IMR-90 (cell line): ENCODE data around the gene PACSIN2. TPM values are rescaled to one million over a fixed set of nuclear protein-coding genes. Genes with fewer than 3 reads are reported as not detected.

Source experiments
- ATAC-seq: fragments of 200-7000 bp; cut with Tn5 transposase; 2 replicates; pipeline ENCODE4 v1.9.1; 2020; ENCODE audit warnings: low read depth, mild to moderate bottlenecking, moderate library complexity
- BruUV-seq: library from RNA; stranded (reverse); fragments of 400-500 nt; replicated peaks from 2 replicates; lab custom pipeline; 2021; lab: Mats Ljungman, UMichigan
- CTCF ChIA-PET: fragments of 300-600 bp; formaldehyde crosslinking; extraction: SDS; loops from one replicate; lab custom pipeline; 2021; ENCODE audit warnings: antibody characterized with exemption; lab: Yijun Ruan, JAX
- POLR2A ChIA-PET: fragments of 300-600 bp; sonication (Branson Sonifier 250); formaldehyde crosslinking; loops from one replicate; lab custom pipeline; 2022; ENCODE audit warnings: antibody characterized with exemption; ENCODE audit not compliant: unreplicated experiment; lab: Charles Lee
- DNase-seq: peaks from one replicate; pipeline ENCODE4 v3.0.0; 2013
- H2AFZ ChIP-seq: replicated peaks from 2 replicates; pipeline ENCODE3; 2013; ENCODE audit warnings: low read length, mild to moderate bottlenecking; ENCODE audit not compliant: poor library complexity
- H2AK5ac ChIP-seq: 2 replicates; pipeline ENCODE4 v1.6.1; 2013; ENCODE audit warnings: low read depth, low read length, inconsistent platforms
- H2AK9ac ChIP-seq: replicated peaks from 2 replicates; pipeline ENCODE3; 2013; ENCODE audit warnings: mild to moderate bottlenecking, low read depth, low read length, moderate library complexity; ENCODE audit not compliant: poor library complexity
- H2BK120ac ChIP-seq: 2 replicates; pipeline ENCODE4 v1.6.1; 2013; ENCODE audit warnings: low read depth, low read length, inconsistent platforms
- H2BK15ac ChIP-seq: 3 replicates; pipeline ENCODE4 v1.6.1; 2013; ENCODE audit warnings: low read depth, low read length, inconsistent platforms
- H2BK20ac ChIP-seq: 2 replicates; pipeline ENCODE4 v1.6.1; 2013; ENCODE audit warnings: low read depth, mild to moderate bottlenecking, inconsistent platforms, low read length, moderate library complexity
- H2BK5ac ChIP-seq: 2 replicates; pipeline ENCODE4 v1.6.1; 2013; ENCODE audit warnings: mild to moderate bottlenecking, low read depth, low read length, inconsistent platforms; ENCODE audit not compliant: poor library complexity, severe bottlenecking
- H3K14ac ChIP-seq: replicated peaks from 2 replicates; pipeline ENCODE4 v1.6.1; 2013; ENCODE audit warnings: low read depth, low read length, inconsistent platforms
- H3K18ac ChIP-seq: 2 replicates; pipeline ENCODE4 v1.6.1; 2013; ENCODE audit warnings: low read depth, low read length, control low read depth
- H3K23ac ChIP-seq: 2 replicates; pipeline ENCODE4 v1.6.1; 2013; ENCODE audit warnings: low read depth, low read length, inconsistent platforms
- H3K27ac ChIP-seq: 2 replicates; pipeline ENCODE4 v1.5.1; 2013; ENCODE audit warnings: mild to moderate bottlenecking, control low read depth, low read length; ENCODE audit not compliant: insufficient read depth
- H3K27me3 ChIP-seq: 2 replicates; pipeline ENCODE4 v1.6.1; 2013; ENCODE audit warnings: low read length; ENCODE audit not compliant: control insufficient read depth, insufficient read depth
- H3K36me3 ChIP-seq: 2 replicates; pipeline ENCODE4 v1.6.1; 2013; ENCODE audit warnings: low read length, mixed read lengths; ENCODE audit not compliant: control insufficient read depth, insufficient read depth
- H3K4ac ChIP-seq: 2 replicates; pipeline ENCODE4 v1.6.1; 2013; ENCODE audit warnings: low read depth, low read length, inconsistent platforms
- H3K4me1 ChIP-seq: 2 replicates; pipeline ENCODE4 v1.6.1; 2013; ENCODE audit warnings: low read length, mixed read lengths; ENCODE audit not compliant: control insufficient read depth, insufficient read depth
- H3K4me2 ChIP-seq: 2 replicates; pipeline ENCODE4 v1.6.1; 2013; ENCODE audit warnings: low read depth, mild to moderate bottlenecking, control low read depth, low read length, moderate library complexity
- H3K4me3 ChIP-seq: 2 replicates; pipeline ENCODE4 v1.5.1; 2013; ENCODE audit warnings: low read depth, mild to moderate bottlenecking, control low read depth, low read length, moderate library complexity; ENCODE audit not compliant: insufficient read depth
- H3K56ac ChIP-seq: 2 replicates; pipeline ENCODE4 v1.6.1; 2013; ENCODE audit warnings: low read length, inconsistent platforms; ENCODE audit not compliant: insufficient read depth; ENCODE audit errors: extremely low read depth
- H3K79me1 ChIP-seq, 2 experiments: 2 replicates each; pipeline ENCODE4 v1.6.1; 2013; ENCODE audit warnings: low read length in 2 of 2, inconsistent platforms in 1 of 2, low read depth in 1 of 2
- H3K9ac ChIP-seq: 2 replicates; pipeline ENCODE4 v1.6.1; 2013; ENCODE audit warnings: low read depth, low read length, control low read depth
- H3K9me1 ChIP-seq: 2 replicates; pipeline ENCODE4 v1.6.1; 2013; ENCODE audit warnings: low read length, inconsistent platforms; ENCODE audit not compliant: insufficient read depth
- H3K9me3 ChIP-seq: 2 replicates; pipeline ENCODE4 v1.6.1; 2013; ENCODE audit warnings: low read length; ENCODE audit not compliant: control insufficient read depth, insufficient read depth
- H4K20me1 ChIP-seq: 2 replicates; pipeline ENCODE4 v1.6.1; 2013; ENCODE audit warnings: low read length, inconsistent platforms; ENCODE audit not compliant: insufficient read depth
- H4K5ac ChIP-seq: 2 replicates; pipeline ENCODE4 v1.6.1; 2013; ENCODE audit warnings: mild to moderate bottlenecking, low read depth, low read length, control low read depth
- H4K8ac ChIP-seq, 2 experiments: 2 replicates each; pipeline ENCODE4 v1.6.1; 2013; ENCODE audit warnings: low read depth in 2 of 2, low read length in 2 of 2, control low read depth in 1 of 2, inconsistent platforms in 1 of 2
- H4K91ac ChIP-seq: 2 replicates; pipeline ENCODE4 v1.6.1; 2013; ENCODE audit warnings: low read depth, low read length, inconsistent platforms; ENCODE audit not compliant: insufficient read depth
- BHLHE40 ChIP-seq: fragments of 150-350 bp; IDR thresholded peaks from 2 replicates; pipeline ENCODE4 v1.6.1; 2016; ENCODE audit warnings: mild to moderate bottlenecking, low read depth, low read length
- CEBPB ChIP-seq: IDR thresholded peaks from 2 replicates; pipeline ENCODE4 v1.6.1; 2012; ENCODE audit warnings: low read depth, low read length, improper control_type of control experiment
- CHD1 ChIP-seq: IDR thresholded peaks from 2 replicates; pipeline ENCODE4 v1.6.1; 2012; ENCODE audit warnings: low read depth, low read length, improper control_type of control experiment
- CTCF ChIP-seq: conservative IDR thresholded peaks from 2 replicates; pipeline ENCODE4 v1.5.1; 2012; ENCODE audit warnings: mild to moderate bottlenecking, low read depth, low read length, improper control_type of control experiment
- FOS ChIP-seq: fragments of 150-350 bp; IDR thresholded peaks from 2 replicates; pipeline ENCODE4 v1.6.1; 2016; ENCODE audit warnings: low read depth, low read length
- MAFK ChIP-seq: IDR thresholded peaks from 2 replicates; pipeline ENCODE4 v1.6.1; 2012; ENCODE audit warnings: low read depth, low read length, improper control_type of control experiment
- MAZ ChIP-seq: IDR thresholded peaks from 2 replicates; pipeline ENCODE4 v1.6.1; 2012; ENCODE audit warnings: low read depth, mild to moderate bottlenecking, low read length, improper control_type of control experiment, moderate library complexity, borderline replicate concordance
- MXI1 ChIP-seq: IDR thresholded peaks from 2 replicates; pipeline ENCODE4 v1.6.1; 2012; ENCODE audit warnings: low read depth, mild to moderate bottlenecking, low read length, moderate library complexity, borderline replicate concordance
- NFE2L2 ChIP-seq: fragments of 150-350 bp; IDR thresholded peaks from 2 replicates; pipeline ENCODE4 v1.6.1; 2016; ENCODE audit warnings: low read depth, mild to moderate bottlenecking, low read length
- POLR2A ChIP-seq: IDR thresholded peaks from 2 replicates; pipeline ENCODE4 v1.6.1; 2012; ENCODE audit warnings: mild to moderate bottlenecking, low read depth, low read length
- RAD21 ChIP-seq: IDR thresholded peaks from 2 replicates; pipeline ENCODE4 v1.6.1; 2012; ENCODE audit warnings: low read length, improper control_type of control experiment
- RCOR1 ChIP-seq: IDR thresholded peaks from 2 replicates; pipeline ENCODE4 v1.6.1; 2012; ENCODE audit warnings: mild to moderate bottlenecking, low read length, improper control_type of control experiment; ENCODE audit not compliant: insufficient replicate concordance
- RFX5 ChIP-seq: IDR thresholded peaks from 2 replicates; pipeline ENCODE4 v1.8.0; 2012; ENCODE audit warnings: low read depth, mild to moderate bottlenecking, low read length, moderate library complexity
- SMC3 ChIP-seq: fragments of 150-350 bp; IDR thresholded peaks from 2 replicates; pipeline ENCODE4 v1.6.1; 2016; ENCODE audit warnings: low read depth, mild to moderate bottlenecking, antibody characterized with exemption, low read length, moderate library complexity
- USF2 ChIP-seq: fragments of 150-350 bp; IDR thresholded peaks from 2 replicates; pipeline ENCODE4 v1.6.1; 2017; ENCODE audit warnings: mild to moderate bottlenecking, antibody characterized with exemption, low read length, low read depth
- WGBS, 2 experiments: methylation state at CpG; one replicate each; pipeline versions ENCODE4 v1.1.5 to v1.1.7; 2013; ENCODE audit warnings: missing lambda C conversion rate in 2 of 2; ENCODE audit not compliant: insufficient read length in 1 of 2; ENCODE audit errors: extremely low coverage in 2 of 2; 5-methylcytosine and 5-hydroxymethylcytosine counted together
- dilution Hi-C: fragments of 300-500 bp; cut with HindIII; formaldehyde crosslinking; loops from one replicate; pipeline ENCODE4 v1.14.3; 2018; ENCODE audit warnings: low sequenced_read_pairs; ENCODE audit not compliant: unreplicated experiment
- in situ Hi-C: fragments of 300-500 bp; cut with MboI; formaldehyde crosslinking; loops from 3 replicates; pipeline ENCODE4 v1.14.3; 2019; ENCODE audit warnings: low sequenced_read_pairs, inconsistent platforms, mixed read lengths
- intact Hi-C: fragments of 100-400 bp; cut with micrococcal nuclease; formaldehyde crosslinking; loops from 2 replicates; pipeline ENCODE4 v1.10.0; 2022
- polyA plus RNA-seq, 3 experiments: library from polyadenylated mRNA; depleted of rRNA; stranded (reverse); fragments of >200 nt; gene quantifications; 2 replicates each; pipeline ENCODE4 v1.2.3, GENCODE V29; 2012; ENCODE audit warnings: low replicate concordance in 1 of 3
- total RNA-seq: library from RNA; depleted of rRNA; stranded (reverse); fragments of >200 nt; gene quantifications from 2 replicates; pipeline ENCODE4 v1.2.3, GENCODE V29; 2012
- TF ChIP-seq, protein P1 (sequence below): fragments of 150-350 bp; IDR thresholded peaks from 2 replicates; pipeline ENCODE4 v1.6.1; 2016; ENCODE audit warnings: low read depth, mild to moderate bottlenecking, low read length, moderate library complexity, borderline replicate concordance

Gene PACSIN2
- total and polyA plus RNA-seq, 2 of the 4 experiments (the other 2 are of a cell fraction): 85.0 to 118 TPM

GRCh38 chr22:42825796-42826195 is 189.2 kb downstream of the PACSIN2 start:
- BruUV-seq: no TSS peak
- Histone ChIP-seq H4K5ac (no peak overlapping the region), H4K91ac (no peak overlapping the region), H3K9me1 (no peaks in the 10 kb centered on the region), H2BK120ac (no peak overlapping the region), H2BK20ac (no peak overlapping the region), H3K79me1 (peaks cover 4 to 28% of the 10 kb centered on the region in 2 experiments; a peak in 3 of 4 replicates), H2AFZ (no peak overlapping the region), H3K4ac (no peak overlapping the region), H3K36me3 (peaks cover 50% of the 10 kb centered on the region), H4K8ac (no peak overlapping the region), H3K4me3 (no peak overlapping the region), H3K18ac (no peak overlapping the region), H2BK15ac (no peak overlapping the region), H3K27ac (no peak overlapping the region), H3K23ac (no peak overlapping the region), H3K4me2 (no peak overlapping the region), H3K4me1 (no peaks in the 10 kb centered on the region; the same call in 1 of the 2 replicates), H4K20me1 (peaks cover 2% of the 10 kb centered on the region; the same call in 1 of the 2 replicates), H2BK5ac (no peak overlapping the region), H3K56ac (no peak overlapping the region), H3K9ac (no peak overlapping the region), H3K9me3 (no peaks in the 10 kb centered on the region), H3K27me3 (no peaks in the 10 kb centered on the region), H2AK9ac (no peak overlapping the region), H3K14ac (no peak overlapping the region), H2AK5ac (no peak overlapping the region)
- ATAC-seq (no peak), DNase-seq (no peak)
- in situ Hi-C loops (no loop called here), dilution Hi-C loops (no loop called here), intact Hi-C loops (no loop called here)
- TF ChIP-seq CTCF (no peak), BHLHE40 (no peak), USF2 (no peak), RAD21 (no peak), MXI1 (no peak), MAFK (no peak), RFX5 (no peak), RCOR1 (no peak), CHD1 (no peak), POLR2A (no peak), FOS (no peak), CEBPB (no peak), SMC3 (no peak), NFE2L2 (no peak), MAZ (no peak)
- TF ChIP-seq, protein P1, sequence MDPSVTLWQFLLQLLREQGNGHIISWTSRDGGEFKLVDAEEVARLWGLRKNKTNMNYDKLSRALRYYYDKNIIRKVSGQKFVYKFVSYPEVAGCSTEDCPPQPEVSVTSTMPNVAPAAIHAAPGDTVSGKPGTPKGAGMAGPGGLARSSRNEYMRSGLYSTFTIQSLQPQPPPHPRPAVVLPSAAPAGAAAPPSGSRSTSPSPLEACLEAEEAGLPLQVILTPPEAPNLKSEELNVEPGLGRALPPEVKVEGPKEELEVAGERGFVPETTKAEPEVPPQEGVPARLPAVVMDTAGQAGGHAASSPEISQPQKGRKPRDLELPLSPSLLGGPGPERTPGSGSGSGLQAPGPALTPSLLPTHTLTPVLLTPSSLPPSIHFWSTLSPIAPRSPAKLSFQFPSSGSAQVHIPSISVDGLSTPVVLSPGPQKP: no peak
- no CpG with 5 or more reads among the region's 3 CpGs for WGBS, 2 experiments
- CTCF ChIA-PET: no interaction called here
- POLR2A ChIA-PET: no interaction called here
